Choroid plexus epithelial cell (primary cell): ENCODE results near the gene PAX5.

ENCODE experiments used
- DNase-seq: peaks from one replicate; pipeline ENCODE4 v3.0.0-alpha.2; 2010; ENCODE audit warnings: low read depth
- H3K4me3 ChIP-seq: 2 replicates; pipeline ENCODE4 v1.5.1; 2011; ENCODE audit warnings: low read depth, mild to moderate bottlenecking, control low read depth, low read length, moderate library complexity
- TF ChIP-seq, protein P1 (sequence below): conservative IDR thresholded peaks from 2 replicates; pipeline ENCODE4 v1.5.1; 2011; ENCODE audit warnings: low read depth, mild to moderate bottlenecking, control low read depth, inconsistent platforms, low read length, moderate library complexity

Gene PAX5

DNA sequence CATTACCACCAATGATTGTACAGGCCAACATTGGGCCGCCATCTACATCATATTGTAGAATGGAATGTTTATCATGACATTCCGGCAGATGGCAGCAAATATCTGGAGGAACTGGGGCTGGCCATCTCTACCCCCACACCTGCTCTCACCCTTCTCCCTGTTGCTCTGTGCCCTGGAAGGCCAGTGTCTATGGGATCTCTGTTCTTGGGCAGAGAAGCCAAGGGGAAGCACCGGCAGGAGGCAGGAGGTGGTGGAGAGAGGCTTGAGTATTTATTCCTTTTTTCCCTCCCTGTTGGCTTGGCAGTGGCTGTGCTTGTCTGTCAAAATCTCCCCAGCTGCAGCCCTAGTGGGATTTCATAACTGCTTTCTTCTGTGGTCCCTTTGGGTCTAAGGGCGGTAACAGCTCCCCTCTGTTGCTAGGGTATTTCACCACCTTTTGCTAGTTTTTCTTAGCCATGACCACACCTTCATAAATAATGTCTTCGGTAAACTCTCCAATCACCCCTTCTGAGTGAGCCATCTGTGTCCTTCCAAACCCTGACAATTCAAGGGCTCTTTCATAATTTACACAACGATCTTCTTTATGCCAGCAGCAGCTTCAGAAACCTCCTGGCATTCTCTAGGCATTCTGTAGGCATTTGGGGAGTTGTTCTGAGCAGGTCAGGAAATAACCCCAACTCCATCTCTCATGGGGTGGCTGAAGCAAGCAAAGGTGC is 235.6 kb downstream of the PAX5 start:
- no peak overlapping the region for H3K4me3 ChIP-seq
- DNase-seq: no peak
- TF ChIP-seq, protein P1, sequence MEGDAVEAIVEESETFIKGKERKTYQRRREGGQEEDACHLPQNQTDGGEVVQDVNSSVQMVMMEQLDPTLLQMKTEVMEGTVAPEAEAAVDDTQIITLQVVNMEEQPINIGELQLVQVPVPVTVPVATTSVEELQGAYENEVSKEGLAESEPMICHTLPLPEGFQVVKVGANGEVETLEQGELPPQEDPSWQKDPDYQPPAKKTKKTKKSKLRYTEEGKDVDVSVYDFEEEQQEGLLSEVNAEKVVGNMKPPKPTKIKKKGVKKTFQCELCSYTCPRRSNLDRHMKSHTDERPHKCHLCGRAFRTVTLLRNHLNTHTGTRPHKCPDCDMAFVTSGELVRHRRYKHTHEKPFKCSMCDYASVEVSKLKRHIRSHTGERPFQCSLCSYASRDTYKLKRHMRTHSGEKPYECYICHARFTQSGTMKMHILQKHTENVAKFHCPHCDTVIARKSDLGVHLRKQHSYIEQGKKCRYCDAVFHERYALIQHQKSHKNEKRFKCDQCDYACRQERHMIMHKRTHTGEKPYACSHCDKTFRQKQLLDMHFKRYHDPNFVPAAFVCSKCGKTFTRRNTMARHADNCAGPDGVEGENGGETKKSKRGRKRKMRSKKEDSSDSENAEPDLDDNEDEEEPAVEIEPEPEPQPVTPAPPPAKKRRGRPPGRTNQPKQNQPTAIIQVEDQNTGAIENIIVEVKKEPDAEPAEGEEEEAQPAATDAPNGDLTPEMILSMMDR: peak; percentile 15

DNA sequence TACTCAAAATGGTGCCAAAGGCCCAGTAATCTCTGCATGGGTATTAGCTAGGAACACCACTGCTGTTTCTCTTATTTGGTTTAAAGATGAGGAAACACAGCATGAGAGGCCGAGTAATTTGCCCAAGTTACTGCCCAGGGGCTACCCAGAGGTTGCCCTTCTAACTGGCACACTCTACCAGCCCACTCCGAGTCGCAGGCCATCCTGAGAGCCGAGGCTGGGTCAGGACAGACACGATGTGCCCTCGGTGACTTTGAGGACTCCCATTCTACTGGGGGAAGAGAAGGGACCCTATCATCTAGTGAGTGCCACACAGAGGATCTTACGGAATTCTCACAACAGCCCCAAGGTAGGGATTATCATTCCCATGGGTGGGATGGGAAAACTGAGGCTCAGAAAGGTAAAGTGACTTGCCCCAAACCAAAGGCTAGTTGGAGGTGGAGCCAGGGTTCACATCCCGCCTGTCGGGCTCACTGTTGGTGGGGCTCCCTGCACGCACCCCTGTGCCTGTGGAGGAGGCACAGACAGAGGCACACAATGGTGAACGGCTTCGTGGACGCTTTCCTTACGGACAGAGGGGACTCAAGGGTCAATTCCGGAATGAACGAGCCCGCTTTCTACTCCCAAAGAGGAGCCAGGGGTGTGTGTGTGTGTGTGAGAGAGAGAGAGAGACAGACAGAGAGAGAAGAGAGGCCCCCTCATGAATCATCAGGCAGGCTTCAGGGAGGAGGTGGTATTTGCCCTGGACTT is 236.4 kb downstream of the PAX5 start:
- no peak overlapping the region for H3K4me3 ChIP-seq
- DNase-seq: no peak
- TF ChIP-seq, protein P1: no peak

- H3K4me3 ChIP-seq: no peak overlapping the region
- no peak for DNase-seq
- TF ChIP-seq, protein P1: no peak
These were observed 237.2 kb downstream of the PAX5 start for GRCh38 chr9:36796671-36797419.

- TF ChIP-seq, protein P1: no peak
- no peak overlapping the region for H3K4me3 ChIP-seq
- DNase-seq: no peak
These were observed 239.6 kb downstream of the PAX5 start for GRCh38 chr9:36794461-36794860.

- no peak for DNase-seq
- H3K4me3 ChIP-seq: no peak overlapping the region
- TF ChIP-seq, protein P1: peak; percentile 30
These were observed 240.8 kb downstream of the PAX5 start for GRCh38 chr9:36793277-36793676.

DNA sequence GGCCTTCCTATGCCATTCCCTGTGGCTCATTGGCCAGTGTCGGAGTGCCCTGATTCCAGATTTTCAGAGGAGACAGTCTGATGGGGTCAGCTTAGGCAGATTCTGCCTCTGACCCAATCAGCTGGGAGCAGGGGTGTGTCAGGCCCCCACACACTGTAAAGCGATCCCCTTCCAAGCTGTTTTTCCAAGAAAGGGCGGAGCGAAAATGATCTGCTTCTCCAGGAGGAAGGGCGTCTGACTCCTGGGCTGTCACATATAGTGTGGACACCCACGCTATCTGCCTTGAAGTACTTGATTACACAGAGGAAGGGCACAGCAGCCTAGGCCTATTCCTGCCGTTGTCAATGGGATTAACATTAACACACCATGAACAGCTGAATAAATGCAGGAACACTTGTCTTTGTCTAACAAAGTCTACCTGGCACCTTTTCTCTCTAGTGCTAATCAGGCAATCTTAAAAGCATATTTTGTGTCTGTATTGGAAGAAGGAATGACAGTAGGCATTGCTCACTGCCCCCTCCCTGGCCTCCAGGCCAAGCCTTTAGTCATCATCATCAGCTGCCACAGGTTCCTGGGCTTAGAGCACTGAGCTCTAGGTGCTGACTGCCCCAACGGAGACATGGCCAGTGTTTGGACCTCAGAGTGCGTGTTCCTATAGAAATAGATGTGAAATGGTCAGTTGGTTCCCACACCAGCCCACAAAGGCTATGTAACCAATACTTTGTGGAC is 242.7 kb downstream of the PAX5 start:
- TF ChIP-seq, protein P1: no peak
- no peak for DNase-seq
- no peak overlapping the region for H3K4me3 ChIP-seq
